ENCODE measurements around the gene DGCR8. TPM values are rescaled to one million over a fixed set of nuclear protein-coding genes. Genes with fewer than 3 reads are reported as not detected.

DGCR8 gene
- total RNA-seq, 1 experiment from 2014 or later: 53.1 TPM

DNA sequence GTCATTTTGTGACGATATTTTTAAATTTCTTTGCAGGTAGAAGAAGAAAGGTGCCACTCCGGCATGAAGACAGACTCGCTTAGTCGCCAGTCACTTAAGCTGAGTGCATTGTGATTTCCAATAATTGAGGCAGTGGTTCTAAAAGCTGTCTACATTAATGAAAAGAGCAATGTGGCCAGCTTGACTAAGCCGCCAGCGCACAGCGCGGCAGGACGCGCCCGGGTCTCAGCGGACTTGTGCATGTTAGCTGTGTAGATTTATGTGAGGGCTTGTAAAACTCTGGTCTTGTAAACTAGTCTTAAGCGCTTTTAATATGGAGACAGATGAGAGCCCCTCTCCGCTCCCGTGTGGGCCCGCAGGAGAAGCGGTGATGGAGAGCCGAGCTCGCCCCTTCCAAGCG is 5.6 kb downstream of the DGCR8 start:
- peaks cover 81% of the 10 kb centered on the region for H3K36me3 Mint-ChIP-seq (ENCODE audit: insufficient read depth, unreplicated experiment)
- peaks cover 4% of the 10 kb centered on the region for H3K36me3 ChIP-seq (ENCODE audit: control insufficient read depth, insufficient read depth, low read length)
- CTCF ChIA-PET: no interaction called here

DNA sequence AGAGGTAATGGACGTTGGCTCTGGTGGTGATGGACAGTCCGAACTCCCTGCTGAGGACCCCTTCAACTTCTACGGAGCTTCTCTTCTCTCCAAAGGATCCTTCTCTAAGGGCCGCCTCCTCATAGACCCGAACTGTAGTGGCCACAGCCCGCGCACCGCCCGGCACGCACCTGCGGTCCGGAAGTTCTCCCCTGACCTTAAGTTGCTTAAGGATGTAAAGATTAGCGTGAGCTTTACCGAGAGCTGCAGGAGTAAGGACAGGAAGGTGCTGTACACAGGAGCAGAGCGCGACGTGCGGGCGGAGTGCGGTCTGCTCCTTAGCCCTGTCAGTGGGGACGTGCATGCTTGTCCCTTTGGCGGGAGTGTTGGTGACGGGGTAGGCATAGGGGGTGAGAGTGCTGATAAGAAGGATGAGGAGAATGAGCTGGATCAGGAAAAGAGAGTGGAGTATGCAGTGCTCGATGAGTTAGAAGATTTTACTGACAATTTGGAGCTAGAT is 6.1 kb downstream of the DGCR8 start:
- intact Hi-C loops (cut with micrococcal nuclease; ENCODE audit: unreplicated experiment): no loop called here
- Mint-ChIP-seq H3K27me3 (ENCODE audit: insufficient read depth, unreplicated experiment) (no peaks in the 10 kb centered on the region), H3K27ac (ENCODE audit: unreplicated experiment) (no peak overlapping the region), H3K4me1 (ENCODE audit: low read depth, unreplicated experiment) (peaks cover 22% of the 10 kb centered on the region), H3K36me3 (ENCODE audit: insufficient read depth, unreplicated experiment) (peaks cover 81% of the 10 kb centered on the region), H3K4me3 (ENCODE audit: unreplicated experiment) (no peak overlapping the region), H3K9me3 (ENCODE audit: unreplicated experiment) (no peaks in the 10 kb centered on the region)
- CTCF ChIA-PET: no interaction called here
- Histone ChIP-seq H3K4me1 (peaks cover 22% of the 10 kb centered on the region), H3K9me3 (no peaks in the 10 kb centered on the region), H3K27me3 (replicated peaks; ENCODE audit: control insufficient read depth, insufficient read depth, low read length) (no peaks in the 10 kb centered on the region), H3K36me3 (ENCODE audit: control insufficient read depth, insufficient read depth, low read length) (peaks cover 4% of the 10 kb centered on the region), H3K4me3 (ENCODE audit: low read depth, low read length) (no peak overlapping the region)
- TF ChIP-seq, protein P1, sequence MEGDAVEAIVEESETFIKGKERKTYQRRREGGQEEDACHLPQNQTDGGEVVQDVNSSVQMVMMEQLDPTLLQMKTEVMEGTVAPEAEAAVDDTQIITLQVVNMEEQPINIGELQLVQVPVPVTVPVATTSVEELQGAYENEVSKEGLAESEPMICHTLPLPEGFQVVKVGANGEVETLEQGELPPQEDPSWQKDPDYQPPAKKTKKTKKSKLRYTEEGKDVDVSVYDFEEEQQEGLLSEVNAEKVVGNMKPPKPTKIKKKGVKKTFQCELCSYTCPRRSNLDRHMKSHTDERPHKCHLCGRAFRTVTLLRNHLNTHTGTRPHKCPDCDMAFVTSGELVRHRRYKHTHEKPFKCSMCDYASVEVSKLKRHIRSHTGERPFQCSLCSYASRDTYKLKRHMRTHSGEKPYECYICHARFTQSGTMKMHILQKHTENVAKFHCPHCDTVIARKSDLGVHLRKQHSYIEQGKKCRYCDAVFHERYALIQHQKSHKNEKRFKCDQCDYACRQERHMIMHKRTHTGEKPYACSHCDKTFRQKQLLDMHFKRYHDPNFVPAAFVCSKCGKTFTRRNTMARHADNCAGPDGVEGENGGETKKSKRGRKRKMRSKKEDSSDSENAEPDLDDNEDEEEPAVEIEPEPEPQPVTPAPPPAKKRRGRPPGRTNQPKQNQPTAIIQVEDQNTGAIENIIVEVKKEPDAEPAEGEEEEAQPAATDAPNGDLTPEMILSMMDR (IDR thresholded peaks at IDR 0.05; ENCODE audit: insufficient read depth in 1 of 2, low read depth in 1 of 2, low read length in 1 of 2, severe bottlenecking in 1 of 2, unreplicated experiment in 1 of 2): no peak
- no TSS peak for BruUV-seq (replicated peaks)
- no peak for DNase-seq
- POLR2A ChIA-PET: no interaction called here

More for the DNA sequence above, 5.6 kb downstream of the DGCR8 start:
- BruUV-seq (replicated peaks): no TSS peak
- Histone ChIP-seq H3K4me1 (peaks cover 23% of the 10 kb centered on the region), H3K27me3 (replicated peaks; ENCODE audit: control insufficient read depth, insufficient read depth, low read length) (no peaks in the 10 kb centered on the region), H3K4me3 (ENCODE audit: low read depth, low read length) (no peak overlapping the region), H3K9me3 (no peaks in the 10 kb centered on the region)
- Mint-ChIP-seq H3K4me1 (ENCODE audit: low read depth, unreplicated experiment) (peaks cover 22% of the 10 kb centered on the region), H3K4me3 (ENCODE audit: unreplicated experiment) (no peak overlapping the region), H3K27me3 (ENCODE audit: insufficient read depth, unreplicated experiment) (no peaks in the 10 kb centered on the region), H3K27ac (ENCODE audit: unreplicated experiment) (no peak overlapping the region), H3K9me3 (ENCODE audit: unreplicated experiment) (no peaks in the 10 kb centered on the region)
- intact Hi-C loops (cut with micrococcal nuclease; ENCODE audit: unreplicated experiment): no loop called here
- POLR2A ChIA-PET: no interaction called here
- TF ChIP-seq, protein P1 (IDR thresholded peaks at IDR 0.05; ENCODE audit: insufficient read depth in 1 of 2, low read depth in 1 of 2, low read length in 1 of 2, severe bottlenecking in 1 of 2, unreplicated experiment in 1 of 2): no peak
- no peak for DNase-seq

DNA sequence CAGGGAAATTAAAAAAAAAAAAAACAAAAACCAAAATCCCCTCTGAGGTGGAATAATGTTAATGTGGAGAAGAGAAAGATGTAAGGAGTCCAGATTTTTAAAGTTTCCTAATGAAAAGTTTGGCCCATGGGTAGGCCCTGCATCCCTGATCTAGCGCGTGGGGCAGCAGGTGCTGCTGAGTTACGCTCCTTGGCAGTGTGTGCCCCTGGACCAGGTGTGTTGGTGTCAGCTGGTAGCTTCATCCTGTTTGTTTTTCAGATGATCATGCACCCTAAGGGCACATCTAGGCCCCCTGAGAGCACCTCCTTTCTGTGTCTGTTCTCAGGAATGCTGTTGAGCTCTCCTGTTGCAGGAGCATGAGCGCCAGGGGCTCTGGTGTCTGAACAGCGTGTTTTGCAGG is 6.7 kb downstream of the DGCR8 start:
- no TSS peak for BruUV-seq (replicated peaks)
- no peak overlapping the region for H3K4me3 ChIP-seq (ENCODE audit: low read depth, low read length)
- H3K27me3 ChIP-seq (replicated peaks; ENCODE audit: control insufficient read depth, insufficient read depth, low read length): no peaks in the 10 kb centered on the region
- peaks cover 15% of the 10 kb centered on the region for H3K4me1 ChIP-seq
- TF ChIP-seq, protein P1 (IDR thresholded peaks at IDR 0.05; ENCODE audit: insufficient read depth in 1 of 2, low read depth in 1 of 2, low read length in 1 of 2, severe bottlenecking in 1 of 2, unreplicated experiment in 1 of 2): no peak
- H3K36me3 Mint-ChIP-seq (ENCODE audit: insufficient read depth, unreplicated experiment): peaks cover 87% of the 10 kb centered on the region
- no peak overlapping the region for H3K27ac Mint-ChIP-seq (ENCODE audit: unreplicated experiment)
- H3K9me3 Mint-ChIP-seq (ENCODE audit: unreplicated experiment): no peaks in the 10 kb centered on the region
- ChIA-PET CTCF (no interaction called here), POLR2A (no interaction called here)
- intact Hi-C loops (cut with micrococcal nuclease; ENCODE audit: unreplicated experiment): no loop called here
- no peak for DNase-seq
- H3K4me1 Mint-ChIP-seq (ENCODE audit: low read depth, unreplicated experiment): peaks cover 16% of the 10 kb centered on the region
- no peak overlapping the region for H3K4me3 Mint-ChIP-seq (ENCODE audit: unreplicated experiment)
- peaks cover 4% of the 10 kb centered on the region for H3K36me3 ChIP-seq (ENCODE audit: control insufficient read depth, insufficient read depth, low read length)
- H3K27me3 Mint-ChIP-seq (ENCODE audit: insufficient read depth, unreplicated experiment): no peaks in the 10 kb centered on the region
- H3K9me3 ChIP-seq: no peaks in the 10 kb centered on the region

Measured in Caco-2 (cell line).